GM12878 (cell line): ENCODE results near the gene UFSP2. TPM values are rescaled to one million over a fixed set of nuclear protein-coding genes. Genes with fewer than 3 reads are reported as not detected.
A peak's percentile ranks its signal among the peaks of the same experiment; 100 is the strongest.

Source experiments
- ATAC-seq: fragments of 200-7000 bp; cut with Tn5 transposase; 3 replicates; pipeline ENCODE4 v1.9.1; 2020; ENCODE audit warnings: mild to moderate bottlenecking, moderate library complexity
- BruUV-seq: library from RNA; stranded (reverse); fragments of 400-500 nt; replicated peaks from 2 replicates; lab custom pipeline; 2021; lab: Mats Ljungman, UMichigan
- CTCF ChIA-PET: fragments of 300-600 bp; sonication (Branson Sonifier 250); formaldehyde crosslinking; extraction: SDS; loops from one replicate; lab custom pipeline; 2021; ENCODE audit warnings: inconsistent platforms; lab: Yijun Ruan, JAX
- POLR2A ChIA-PET: fragments of 350-600 bp; formaldehyde crosslinking; extraction: SDS; loops from one replicate; lab custom pipeline; 2021; ENCODE audit warnings: inconsistent platforms; lab: Charles Lee
- RAD21 ChIA-PET: fragments of 300-600 bp; sonication (Branson Sonifier 250); formaldehyde crosslinking; loops from one replicate; lab custom pipeline; 2023; ENCODE audit warnings: antibody characterized with exemption; ENCODE audit not compliant: unreplicated experiment; lab: Charles Lee
- SMC1A ChIA-PET: fragments of 300-600 bp; sonication (Branson Sonifier 250); formaldehyde crosslinking; loops from one replicate; lab custom pipeline; 2023; ENCODE audit not compliant: unreplicated experiment, uncharacterized antibody; lab: Charles Lee
- DNase-seq: peaks from one replicate; pipeline ENCODE4 v3.0.0-alpha.2; 2011; ENCODE audit warnings: low read depth, low spot score
- FAIRE-seq: peaks from 3 replicates; lab custom pipeline; 2011; peaks lifted over from hg19 to GRCh38; lab: Jason Lieb, UNC
- H2AFZ ChIP-seq: 2 replicates; pipeline ENCODE4 v1.6.0; 2011; ENCODE audit warnings: low read depth, low read length, control low read depth; ENCODE audit not compliant: control insufficient read depth
- H3K27ac ChIP-seq: 2 replicates; pipeline ENCODE4 v1.5.1; 2011; ENCODE audit warnings: control low read depth; ENCODE audit not compliant: control insufficient read depth, insufficient read depth
- H3K27me3 ChIP-seq, 2 experiments: replicated peaks in 1 of 2; 2 replicates each; pipeline versions ENCODE4 v1.6.0 to v1.6.1; 2011; ENCODE audit warnings: low read length in 1 of 2; ENCODE audit not compliant: control insufficient read depth in 2 of 2, insufficient read depth in 2 of 2
- H3K36me3 ChIP-seq, 2 experiments: 2 replicates each; pipeline ENCODE4 v1.5.1; 2011; ENCODE audit warnings: low read length in 1 of 2; ENCODE audit not compliant: control insufficient read depth in 2 of 2, insufficient read depth in 2 of 2
- H3K4me1 ChIP-seq: 2 replicates; pipeline ENCODE4 v1.6.1; 2011; ENCODE audit warnings: mild to moderate bottlenecking, low read length, moderate library complexity, mixed read lengths; ENCODE audit not compliant: control insufficient read depth, insufficient read depth
- H3K4me2 ChIP-seq: 2 replicates; pipeline ENCODE4 v1.6.0; 2011; ENCODE audit warnings: control low read depth; ENCODE audit not compliant: control insufficient read depth, insufficient read depth
- H3K4me3 ChIP-seq: fragments of 200-600 bp; sonication (generic); 2 replicates; pipeline ENCODE4 v1.5.1; 2016
- H3K79me2 ChIP-seq: 2 replicates; pipeline ENCODE4 v1.6.0; 2011; ENCODE audit warnings: low read length; ENCODE audit not compliant: control insufficient read depth, insufficient read depth
- H3K9ac ChIP-seq: 2 replicates; pipeline ENCODE4 v1.8.0; 2011; ENCODE audit warnings: low read length, control low read depth, mixed read lengths; ENCODE audit not compliant: control insufficient read depth, insufficient read depth
- H3K9me3 ChIP-seq: replicated peaks from 3 replicates; pipeline ENCODE4 v1.5.1; 2011; ENCODE audit warnings: mild to moderate bottlenecking, low read length; ENCODE audit not compliant: control insufficient read depth, insufficient read depth
- H4K20me1 ChIP-seq: 2 replicates; pipeline ENCODE4 v1.6.0; 2011; ENCODE audit not compliant: control insufficient read depth, insufficient read depth
- POLR2AphosphoS5 ChIP-seq: IDR thresholded peaks from 2 replicates; pipeline ENCODE4 v1.6.1; 2011; ENCODE audit warnings: mild to moderate bottlenecking, low read length, inconsistent platforms
- SMARCA5 ChIP-seq: fragments of 450-650 bp; IDR thresholded peaks from 2 replicates; pipeline ENCODE4 v1.6.1; 2017; ENCODE audit warnings: mild to moderate bottlenecking
- SPI1 ChIP-seq: IDR thresholded peaks from 2 replicates; pipeline ENCODE4 v1.6.1; 2011; ENCODE audit warnings: low read depth, mild to moderate bottlenecking, low read length, moderate library complexity, borderline replicate concordance; ENCODE audit not compliant: insufficient read depth
- STAT1 ChIP-seq: fragments of 450-650 bp; conservative IDR thresholded peaks from 2 replicates; pipeline ENCODE4 v1.6.1; 2014; ENCODE audit warnings: antibody characterized with exemption, mild to moderate bottlenecking
- WRNIP1 ChIP-seq: IDR thresholded peaks from 2 replicates; pipeline ENCODE4 v1.6.1; 2011; ENCODE audit warnings: low read depth, low read length, improper control_type of control experiment, borderline replicate concordance
- ZZZ3 ChIP-seq: IDR thresholded peaks from 2 replicates; pipeline ENCODE4 v1.6.1; 2011; ENCODE audit warnings: low read depth; ENCODE audit not compliant: control insufficient read depth, insufficient read length
- WGBS: methylation state at CpG from one replicate; pipeline ENCODE4 v1.1.6; 2016; ENCODE audit warnings: low lambda C conversion rate; ENCODE audit not compliant: insufficient replicate concordance, insufficient coverage; ENCODE audit errors: missing lambda C conversion rate; 5-methylcytosine and 5-hydroxymethylcytosine counted together
- in situ Hi-C: fragments of 300-500 bp; cut with MboI; formaldehyde crosslinking; loops from 9 replicates; pipeline ENCODE4 v1.14.3; 2018; ENCODE audit warnings: mixed read lengths
- intact Hi-C: fragments of 100-400 bp; cut with micrococcal nuclease; formaldehyde crosslinking; loops from one replicate; pipeline ENCODE4 v1.14.2; 2022; ENCODE audit not compliant: unreplicated experiment
- polyA plus RNA-seq, 11 experiments: library from polyadenylated mRNA; depleted of rRNA in 4 of 11; unstranded in 6 of 11; stranded (reverse) in 5 of 11; fragments of >200 nt; fragmentation: Nextera tagmentation in 4 of 11; fragmentation: Illumina TruSeq in 1 of 11; extraction: Ambion mirVana in 4 of 11; extraction: Trizol in 1 of 11; gene quantifications; 1 replicate in 1 of 11; 2 replicates in 10 of 11; pipeline versions ENCODE4 v1.2.1 to v1.2.3, GENCODE V29; 2011 to 2016; ENCODE audit warnings: inconsistent platforms in 2 of 11, missing spikeins in 2 of 11, low read depth in 1 of 11
- total RNA-seq, 4 experiments: library from RNA; depleted of rRNA in 3 of 4; stranded (reverse); fragments of >200 nt in 3 of 4; fragmentation: Illumina TruSeq in 1 of 4; extraction: Trizol in 1 of 4; gene quantifications; 2 replicates each; pipeline versions ENCODE4 v1.2.1 to v1.2.3, GENCODE V29; 2013 to 2021
- TF ChIP-seq, protein P1 (sequence below): fragments of 450-650 bp; IDR thresholded peaks from 2 replicates; pipeline ENCODE4 v1.6.1; 2017; ENCODE audit warnings: mild to moderate bottlenecking, moderate library complexity
- TF ChIP-seq, protein P2 (sequence below): fragments of 450-650 bp; formaldehyde crosslinking; IDR thresholded peaks from 2 replicates; pipeline ENCODE4 v1.4.0; 2022; ENCODE audit warnings: mild to moderate bottlenecking, moderate library complexity
- TF ChIP-seq, protein P3 (sequence below): fragments of 450-650 bp; IDR thresholded peaks from 2 replicates; pipeline ENCODE4 v1.6.1; 2017; ENCODE audit warnings: borderline replicate concordance

The UFSP2 gene
- total and polyA plus RNA-seq, 10 of the 15 experiments (the other 5 are each of a cell fraction or from before 2014, with no cell fraction given) = 25.4 to 53.1 (median 37.7) TPM

DNA sequence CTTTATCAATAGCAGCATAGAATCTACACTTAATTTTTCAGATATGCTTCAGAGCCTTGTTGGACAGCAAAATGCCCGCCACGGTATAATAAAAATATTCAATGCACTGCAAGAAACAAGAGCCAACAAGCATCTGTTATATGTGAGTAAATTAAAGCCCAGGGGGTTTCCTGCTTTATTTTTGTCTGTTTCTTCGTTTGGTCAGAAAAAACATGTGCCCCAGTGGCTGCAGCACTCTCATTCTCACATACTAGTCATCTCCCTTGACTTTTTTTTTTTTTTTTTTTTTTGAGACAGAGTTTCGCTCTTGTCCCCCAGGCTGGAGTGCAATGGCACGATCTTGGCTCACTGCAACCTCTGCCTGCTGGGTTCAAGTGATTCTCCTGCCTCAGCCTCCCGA lies 63.2 kb downstream of the UFSP2 start (continued):
- TF ChIP-seq, protein P1, sequence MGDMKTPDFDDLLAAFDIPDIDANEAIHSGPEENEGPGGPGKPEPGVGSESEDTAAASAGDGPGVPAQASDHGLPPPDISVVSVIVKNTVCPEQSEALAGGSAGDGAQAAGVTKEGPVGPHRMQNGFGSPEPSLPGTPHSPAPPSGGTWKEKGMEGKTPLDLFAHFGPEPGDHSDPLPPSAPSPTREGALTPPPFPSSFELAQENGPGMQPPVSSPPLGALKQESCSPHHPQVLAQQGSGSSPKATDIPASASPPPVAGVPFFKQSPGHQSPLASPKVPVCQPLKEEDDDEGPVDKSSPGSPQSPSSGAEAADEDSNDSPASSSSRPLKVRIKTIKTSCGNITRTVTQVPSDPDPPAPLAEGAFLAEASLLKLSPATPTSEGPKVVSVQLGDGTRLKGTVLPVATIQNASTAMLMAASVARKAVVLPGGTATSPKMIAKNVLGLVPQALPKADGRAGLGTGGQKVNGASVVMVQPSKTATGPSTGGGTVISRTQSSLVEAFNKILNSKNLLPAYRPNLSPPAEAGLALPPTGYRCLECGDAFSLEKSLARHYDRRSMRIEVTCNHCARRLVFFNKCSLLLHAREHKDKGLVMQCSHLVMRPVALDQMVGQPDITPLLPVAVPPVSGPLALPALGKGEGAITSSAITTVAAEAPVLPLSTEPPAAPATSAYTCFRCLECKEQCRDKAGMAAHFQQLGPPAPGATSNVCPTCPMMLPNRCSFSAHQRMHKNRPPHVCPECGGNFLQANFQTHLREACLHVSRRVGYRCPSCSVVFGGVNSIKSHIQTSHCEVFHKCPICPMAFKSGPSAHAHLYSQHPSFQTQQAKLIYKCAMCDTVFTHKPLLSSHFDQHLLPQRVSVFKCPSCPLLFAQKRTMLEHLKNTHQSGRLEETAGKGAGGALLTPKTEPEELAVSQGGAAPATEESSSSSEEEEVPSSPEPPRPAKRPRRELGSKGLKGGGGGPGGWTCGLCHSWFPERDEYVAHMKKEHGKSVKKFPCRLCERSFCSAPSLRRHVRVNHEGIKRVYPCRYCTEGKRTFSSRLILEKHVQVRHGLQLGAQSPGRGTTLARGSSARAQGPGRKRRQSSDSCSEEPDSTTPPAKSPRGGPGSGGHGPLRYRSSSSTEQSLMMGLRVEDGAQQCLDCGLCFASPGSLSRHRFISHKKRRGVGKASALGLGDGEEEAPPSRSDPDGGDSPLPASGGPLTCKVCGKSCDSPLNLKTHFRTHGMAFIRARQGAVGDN = 0 out of 2 replicates have a peak, but pooled peaks have one; percentile 43

DNA sequence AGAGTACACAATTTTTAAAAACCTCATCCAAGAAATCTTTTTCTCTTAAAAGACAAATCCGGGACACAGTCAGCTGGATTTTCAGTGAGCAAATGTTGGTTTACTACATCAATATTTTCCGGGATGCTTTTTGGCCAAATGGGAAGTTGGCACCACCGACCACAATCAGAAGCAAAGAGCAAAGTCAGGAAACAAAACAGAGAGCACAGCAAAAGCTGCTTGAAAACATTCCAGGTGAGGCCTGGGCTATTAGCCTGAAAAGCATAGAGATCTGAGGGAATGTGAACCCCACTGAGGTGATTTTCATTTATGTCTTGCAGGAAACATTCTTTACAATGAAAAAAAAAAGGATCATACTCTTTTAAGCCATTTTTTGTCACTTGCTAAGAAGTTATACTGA lies 63.9 kb downstream of the UFSP2 start:
- DNase-seq = no peak
- ChIA-PET SMC1A (interaction anchor here (1.2 to 1.4 kb wide), 2 partner anchors 9 to 54 kb away, joined by 3 to 6 read pairs; no protein-coding TSS in a partner anchor), RAD21 (interaction anchor here (0.5 to 1.2 kb wide), 3 partner anchors 10 to 105 kb away, joined by 3 to 5 read pairs (median 5); no protein-coding TSS in a partner anchor), POLR2A (interaction anchor here (0.6 kb wide), 1 partner anchor 49 kb away, joined by 3 read pairs; no protein-coding TSS in a partner anchor), CTCF (interaction anchor here (1.3 kb wide), 1 partner anchor 10 kb away, joined by 7 read pairs; no protein-coding TSS in a partner anchor)
- H3K27ac ChIP-seq = peak overlapping the region; percentile 67
- H3K4me3 ChIP-seq = no peak overlapping the region
- no peaks in the 10 kb centered on the region for H3K79me2 ChIP-seq
- in situ Hi-C loops (no loop called here), intact Hi-C loops (no loop called here)
- no TSS peak for BruUV-seq
- no peak overlapping the region for H3K4me2 ChIP-seq
- no peak for ATAC-seq
- H3K4me1 ChIP-seq = 0 out of 2 replicates have a peak, but pooled peaks cover 4% of the 10 kb centered on the region
- H3K27me3 ChIP-seq = no peaks in the 10 kb centered on the region
- FAIRE-seq = no peak
- H3K9me3 ChIP-seq = no peaks in the 10 kb centered on the region
- no peak overlapping the region for H3K9ac ChIP-seq
- H2AFZ ChIP-seq = no peak overlapping the region
- TF ChIP-seq, protein P2, sequence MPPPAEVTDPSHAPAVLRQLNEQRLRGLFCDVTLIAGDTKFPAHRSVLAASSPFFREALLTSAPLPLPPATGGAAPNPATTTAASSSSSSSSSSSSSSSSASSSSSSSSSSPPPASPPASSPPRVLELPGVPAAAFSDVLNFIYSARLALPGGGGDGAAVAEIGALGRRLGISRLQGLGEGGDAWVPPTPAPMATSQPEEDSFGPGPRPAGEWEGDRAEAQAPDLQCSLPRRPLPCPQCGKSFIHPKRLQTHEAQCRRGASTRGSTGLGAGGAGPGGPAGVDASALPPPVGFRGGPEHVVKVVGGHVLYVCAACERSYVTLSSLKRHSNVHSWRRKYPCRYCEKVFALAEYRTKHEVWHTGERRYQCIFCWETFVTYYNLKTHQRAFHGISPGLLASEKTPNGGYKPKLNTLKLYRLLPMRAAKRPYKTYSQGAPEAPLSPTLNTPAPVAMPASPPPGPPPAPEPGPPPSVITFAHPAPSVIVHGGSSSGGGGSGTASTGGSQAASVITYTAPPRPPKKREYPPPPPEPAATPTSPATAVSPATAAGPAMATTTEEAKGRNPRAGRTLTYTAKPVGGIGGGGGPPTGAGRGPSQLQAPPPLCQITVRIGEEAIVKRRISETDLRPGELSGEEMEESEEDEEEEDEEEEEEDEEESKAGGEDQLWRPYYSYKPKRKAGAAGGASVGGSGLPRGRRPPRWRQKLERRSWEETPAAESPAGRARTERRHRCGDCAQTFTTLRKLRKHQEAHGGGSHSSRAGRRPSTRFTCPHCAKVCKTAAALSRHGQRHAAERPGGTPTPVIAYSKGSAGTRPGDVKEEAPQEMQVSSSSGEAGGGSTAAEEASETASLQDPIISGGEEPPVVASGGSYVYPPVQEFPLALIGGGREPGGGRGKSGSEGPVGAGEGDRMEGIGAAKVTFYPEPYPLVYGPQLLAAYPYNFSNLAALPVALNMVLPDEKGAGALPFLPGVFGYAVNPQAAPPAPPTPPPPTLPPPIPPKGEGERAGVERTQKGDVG (CRISPR knock-in tag) = no peak
- TF ChIP-seq, protein P3, sequence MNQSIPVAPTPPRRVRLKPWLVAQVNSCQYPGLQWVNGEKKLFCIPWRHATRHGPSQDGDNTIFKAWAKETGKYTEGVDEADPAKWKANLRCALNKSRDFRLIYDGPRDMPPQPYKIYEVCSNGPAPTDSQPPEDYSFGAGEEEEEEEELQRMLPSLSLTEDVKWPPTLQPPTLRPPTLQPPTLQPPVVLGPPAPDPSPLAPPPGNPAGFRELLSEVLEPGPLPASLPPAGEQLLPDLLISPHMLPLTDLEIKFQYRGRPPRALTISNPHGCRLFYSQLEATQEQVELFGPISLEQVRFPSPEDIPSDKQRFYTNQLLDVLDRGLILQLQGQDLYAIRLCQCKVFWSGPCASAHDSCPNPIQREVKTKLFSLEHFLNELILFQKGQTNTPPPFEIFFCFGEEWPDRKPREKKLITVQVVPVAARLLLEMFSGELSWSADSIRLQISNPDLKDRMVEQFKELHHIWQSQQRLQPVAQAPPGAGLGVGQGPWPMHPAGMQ = no peak
- no peak for TF ChIP-seq STAT1
- TF ChIP-seq WRNIP1 = no peak
- TF ChIP-seq SMARCA5 = no peak
- TF ChIP-seq POLR2AphosphoS5 = no peak
- no peak for TF ChIP-seq ZZZ3
- TF ChIP-seq SPI1 = no peak
- WGBS = 97% methylated on average over 3 of the region's 3 CpGs
- peaks cover 1 to 32% of the 10 kb centered on the region in 2 experiments; a peak in 3 of 4 replicates for H3K36me3 ChIP-seq
- no peaks in the 10 kb centered on the region for H4K20me1 ChIP-seq
